ENCODE measurements around the gene USH1G. TPM values are rescaled to one million over a fixed set of nuclear protein-coding genes. Genes with fewer than 3 reads are reported as not detected.

Gene USH1G
- total RNA-seq, 2 donors from 2014 or later, result not detected

DNA sequence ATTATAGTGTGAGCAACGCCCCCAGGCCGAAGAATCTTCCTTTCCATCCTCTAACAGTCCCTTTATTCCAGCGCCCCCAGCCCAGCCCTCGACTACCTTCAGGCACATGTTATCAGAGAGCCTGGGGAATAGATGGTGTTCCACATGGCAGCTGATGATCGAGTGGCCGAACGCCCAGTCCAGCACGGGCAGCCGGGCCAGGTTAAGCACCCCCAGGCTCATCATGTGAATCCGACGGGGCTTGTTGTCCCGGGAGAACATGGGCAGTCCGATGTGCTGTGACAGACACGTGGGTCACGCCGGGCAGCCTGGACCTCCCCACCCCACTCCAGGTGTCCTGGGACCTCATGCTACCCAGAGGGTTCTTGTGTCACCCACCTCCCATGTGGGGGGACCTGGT, 43.7 kb downstream of the USH1G start:
- no peak for ATAC-seq
- no peaks in the 10 kb centered on the region for H3K36me3 Mint-ChIP-seq (ENCODE audit: low read depth)

DNA sequence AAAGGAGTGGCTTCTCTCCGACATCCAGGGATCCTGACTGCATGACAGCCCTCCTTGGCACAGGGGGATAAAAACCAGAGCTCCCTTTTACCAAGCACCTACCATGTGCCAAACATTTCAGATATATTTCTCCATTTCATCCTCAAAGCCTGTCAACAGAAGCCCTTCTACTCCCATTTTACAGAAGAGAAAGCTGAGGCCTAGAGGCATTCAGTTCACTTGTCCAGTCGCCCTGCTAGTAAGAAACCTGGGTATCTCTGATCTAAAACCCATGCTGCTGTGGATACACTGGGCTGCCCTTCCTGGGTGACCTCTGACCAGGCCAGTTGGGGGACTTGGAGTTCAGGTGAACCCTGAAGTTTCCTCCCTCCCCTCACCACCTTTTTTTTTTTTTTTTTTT, 44.4 kb downstream of the USH1G start:
- H3K4me1 Mint-ChIP-seq, result peaks cover 4% of the 10 kb centered on the region
- H3K36me3 Mint-ChIP-seq (ENCODE audit: low read depth), result no peaks in the 10 kb centered on the region
- ATAC-seq (no peak), DNase-seq (no peak)
- peaks cover 10% of the 10 kb centered on the region for H3K27me3 Mint-ChIP-seq
- no peak overlapping the region for H3K4me3 Mint-ChIP-seq
- H3K27ac Mint-ChIP-seq, result no peak overlapping the region
- H3K9me3 ChIP-seq (ENCODE audit: control insufficient read depth, low read length, poor library complexity, severe bottlenecking), result no peaks in the 10 kb centered on the region

More for the DNA sequence above, 43.7 kb downstream of the USH1G start:
- Mint-ChIP-seq H3K27ac (no peak overlapping the region), H3K4me1 (no peaks in the 10 kb centered on the region), H3K27me3 (peaks cover 17% of the 10 kb centered on the region), H3K4me3 (no peak overlapping the region)
- H3K9me3 ChIP-seq (ENCODE audit: control insufficient read depth, low read length, poor library complexity, severe bottlenecking), result no peaks in the 10 kb centered on the region
- DNase-seq, result no peak

DNA sequence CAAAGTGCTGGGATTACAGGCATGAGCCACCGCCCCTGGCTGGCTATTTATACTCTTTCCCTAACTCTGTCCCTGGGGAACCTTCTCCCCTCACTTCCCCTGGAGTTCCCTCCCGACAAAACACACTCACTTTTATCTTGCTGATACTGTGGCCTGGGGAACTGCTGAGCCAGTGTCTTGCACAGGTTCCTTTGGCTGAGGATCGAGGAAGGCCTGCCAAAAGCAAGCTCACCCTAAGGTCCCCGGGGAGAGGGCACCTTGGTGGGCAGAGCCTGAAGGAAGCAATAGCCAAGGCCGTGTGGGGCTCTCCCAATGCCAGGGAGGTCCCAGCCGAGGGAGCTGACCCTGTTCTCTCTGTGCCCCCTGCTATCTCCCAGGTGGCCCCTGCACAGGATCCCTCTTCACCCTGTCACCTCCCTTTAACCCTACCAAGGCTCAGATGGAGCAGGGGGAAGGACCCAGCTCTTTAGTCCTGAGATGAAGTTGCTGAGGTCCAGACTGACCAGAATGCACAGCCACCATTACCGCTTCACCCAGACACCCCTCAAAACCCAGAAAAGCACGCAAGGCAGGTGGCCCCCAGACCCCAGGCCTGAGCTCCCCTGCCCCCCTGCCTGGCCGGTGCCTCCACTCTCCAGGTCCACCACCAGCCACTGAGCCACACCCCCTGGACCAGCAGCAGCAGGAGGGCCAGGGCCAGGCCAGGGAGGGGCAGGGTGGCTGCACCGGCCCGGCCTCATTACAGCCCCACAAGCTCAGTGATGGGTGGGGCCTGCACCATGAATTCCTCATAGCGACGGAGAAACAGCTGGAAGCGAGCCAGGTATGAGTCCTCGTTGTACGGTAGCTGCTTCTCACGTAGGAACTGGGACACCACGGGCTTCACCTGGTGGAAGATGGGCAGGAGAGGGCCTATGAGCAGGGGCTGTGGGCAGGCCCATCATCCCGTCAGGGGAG, 45.2 kb downstream of the USH1G start:
- Mint-ChIP-seq H3K27me3 (peaks cover 6% of the 10 kb centered on the region), H3K4me1 (peaks cover 4% of the 10 kb centered on the region), H3K27ac (no peak overlapping the region), H3K4me3 (no peak overlapping the region), H3K36me3 (ENCODE audit: low read depth) (no peaks in the 10 kb centered on the region)
- ATAC-seq, result no peak
- DNase-seq, result no peak
- no peaks in the 10 kb centered on the region for H3K9me3 ChIP-seq (ENCODE audit: control insufficient read depth, low read length, poor library complexity, severe bottlenecking)

DNA sequence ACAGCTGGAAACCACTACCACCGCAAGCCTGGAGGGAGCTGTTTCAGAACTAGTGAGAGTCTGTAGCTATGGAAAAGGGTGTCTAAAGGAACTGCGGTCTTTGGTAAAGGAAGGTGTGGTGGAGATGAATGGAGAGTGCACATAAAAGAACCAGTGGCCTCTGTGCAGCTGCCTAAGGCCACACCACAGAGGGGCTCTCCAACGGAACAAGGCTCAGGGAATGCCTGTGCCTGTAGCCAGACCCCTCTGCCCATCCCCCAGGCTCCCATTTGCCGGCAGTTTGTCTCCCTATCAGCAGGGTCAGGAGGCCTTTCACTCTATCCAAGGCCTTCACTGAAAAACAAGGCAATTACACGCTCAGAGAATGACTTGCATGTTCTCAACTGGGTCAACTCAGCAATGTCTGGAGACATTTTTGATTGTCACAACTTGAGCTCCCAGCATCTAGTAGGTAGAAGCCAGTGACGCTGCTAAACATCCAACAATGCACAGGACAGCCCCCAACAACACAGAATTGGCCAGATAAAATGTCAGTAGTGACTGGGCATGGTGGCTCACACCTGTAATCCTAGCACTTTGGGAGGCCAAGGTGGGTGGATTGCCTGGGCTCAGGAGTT, 47.0 kb downstream of the USH1G start:
- H3K9me3 ChIP-seq (ENCODE audit: control insufficient read depth, low read length, poor library complexity, severe bottlenecking), result no peaks in the 10 kb centered on the region
- Mint-ChIP-seq H3K4me3 (no peak overlapping the region), H3K27ac (no peak overlapping the region), H3K27me3 (no peaks in the 10 kb centered on the region), H3K4me1 (peaks cover 20% of the 10 kb centered on the region), H3K36me3 (ENCODE audit: low read depth) (no peaks in the 10 kb centered on the region)
- no peak for DNase-seq
- no peak for ATAC-seq

DNA sequence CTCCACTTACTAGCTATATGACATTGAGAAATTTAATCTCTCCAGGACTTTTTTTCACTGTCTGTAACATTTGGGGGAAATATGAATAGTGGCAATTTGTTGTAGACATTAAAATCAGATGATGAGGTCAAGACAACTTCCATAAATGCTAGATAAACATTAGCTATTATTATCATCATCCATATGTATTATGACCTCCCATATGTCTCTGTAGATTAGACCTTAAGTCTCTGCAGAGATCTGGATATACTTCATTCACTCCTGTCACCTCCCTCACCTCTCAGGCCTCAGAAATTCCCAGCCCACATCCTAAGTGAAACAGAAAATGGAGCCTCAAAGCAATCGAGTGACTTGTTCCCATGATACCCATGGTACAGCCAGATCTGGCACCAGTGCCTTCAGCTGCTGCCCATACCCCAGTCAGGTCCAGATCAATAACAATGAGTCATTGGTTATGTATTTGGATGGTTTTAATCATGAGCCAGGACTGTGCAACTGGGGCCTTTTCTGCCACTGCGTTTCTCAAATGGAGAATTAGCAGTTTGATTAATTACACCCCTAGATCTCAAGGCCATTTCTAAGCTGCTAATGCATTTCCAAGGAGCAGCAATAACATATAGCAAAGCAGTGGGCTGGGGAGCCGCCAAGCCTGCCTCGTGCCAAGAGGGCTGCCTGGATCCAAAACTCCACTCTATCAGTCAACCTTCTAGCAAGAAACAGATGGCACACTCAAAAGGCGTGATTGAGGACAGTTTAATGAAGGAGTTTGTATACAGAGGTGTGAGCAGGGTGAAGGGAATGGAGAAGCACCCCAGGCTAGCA, 47.7 kb downstream of the USH1G start:
- H3K4me3 Mint-ChIP-seq, result no peak overlapping the region
- H3K27ac Mint-ChIP-seq, result no peak overlapping the region
- H3K27me3 Mint-ChIP-seq, result no peaks in the 10 kb centered on the region
- DNase-seq (no peak), ATAC-seq (no peak)
- peaks cover 20% of the 10 kb centered on the region for H3K4me1 Mint-ChIP-seq
- H3K9me3 ChIP-seq (ENCODE audit: control insufficient read depth, low read length, poor library complexity, severe bottlenecking), result no peaks in the 10 kb centered on the region
- no peaks in the 10 kb centered on the region for H3K36me3 Mint-ChIP-seq (ENCODE audit: low read depth)

DNA sequence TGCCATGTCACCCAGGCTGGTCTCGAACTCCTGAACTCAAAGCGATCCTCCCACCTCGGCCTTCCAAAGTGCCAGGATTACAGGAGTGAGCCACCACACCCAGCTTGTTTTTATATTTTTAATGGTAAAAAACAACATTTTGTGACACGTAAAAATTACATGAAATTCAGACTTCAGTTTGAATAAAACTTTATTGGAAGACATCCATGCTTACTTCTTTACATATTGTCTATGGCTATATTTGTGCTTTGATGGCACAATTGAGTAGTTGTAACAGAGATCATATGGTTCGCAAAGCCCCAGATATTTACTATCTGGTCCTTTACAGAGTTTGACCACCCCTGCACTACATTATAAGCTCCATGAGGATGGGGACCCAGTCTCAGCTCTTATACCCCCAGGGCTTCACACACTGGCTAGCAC, 48.4 kb downstream of the USH1G start:
- Mint-ChIP-seq H3K4me1 (peaks cover 20% of the 10 kb centered on the region), H3K27me3 (no peaks in the 10 kb centered on the region), H3K27ac (peak overlapping the region; percentile 92), H3K36me3 (ENCODE audit: low read depth) (no peaks in the 10 kb centered on the region), H3K4me3 (peak overlapping the region; percentile 97)
- ATAC-seq (no peak), DNase-seq (no peak)
- no peaks in the 10 kb centered on the region for H3K9me3 ChIP-seq (ENCODE audit: control insufficient read depth, low read length, poor library complexity, severe bottlenecking)

DNA sequence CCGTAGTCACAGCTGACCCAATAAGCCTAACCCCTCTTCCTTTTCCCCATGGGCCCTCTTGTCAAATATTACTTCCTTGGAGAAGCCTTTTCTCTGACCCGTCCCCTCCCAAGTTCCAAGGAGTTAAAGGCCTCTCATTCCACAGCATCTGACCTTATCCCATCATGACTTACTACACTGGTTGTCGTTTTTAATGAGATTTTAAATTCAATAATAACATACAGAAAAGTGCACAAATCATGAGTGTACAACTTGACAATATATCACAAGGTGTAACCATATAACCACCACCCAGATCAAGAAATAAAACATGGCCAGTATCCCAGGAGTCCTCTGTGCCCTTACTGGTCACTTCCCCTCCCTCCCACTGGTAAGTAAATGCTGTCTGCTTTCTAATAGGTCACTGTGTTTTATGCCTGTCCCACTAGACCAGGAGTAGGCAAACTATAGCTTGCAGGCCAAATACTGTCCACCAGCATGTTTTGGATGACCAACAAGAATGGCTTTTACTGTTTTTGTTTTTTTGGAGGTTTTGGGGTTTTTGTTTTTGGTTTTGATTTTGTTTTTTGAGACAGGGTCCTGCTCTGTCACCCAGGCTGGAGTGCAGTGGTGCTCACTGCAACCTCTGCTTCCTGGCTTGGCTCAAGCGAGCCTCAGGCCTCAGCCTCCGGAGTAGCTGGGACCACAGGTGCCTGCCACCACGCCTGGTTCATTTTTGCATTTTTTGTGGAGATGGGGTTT, 49.0 kb downstream of the USH1G start:
- no peak for DNase-seq

DNA sequence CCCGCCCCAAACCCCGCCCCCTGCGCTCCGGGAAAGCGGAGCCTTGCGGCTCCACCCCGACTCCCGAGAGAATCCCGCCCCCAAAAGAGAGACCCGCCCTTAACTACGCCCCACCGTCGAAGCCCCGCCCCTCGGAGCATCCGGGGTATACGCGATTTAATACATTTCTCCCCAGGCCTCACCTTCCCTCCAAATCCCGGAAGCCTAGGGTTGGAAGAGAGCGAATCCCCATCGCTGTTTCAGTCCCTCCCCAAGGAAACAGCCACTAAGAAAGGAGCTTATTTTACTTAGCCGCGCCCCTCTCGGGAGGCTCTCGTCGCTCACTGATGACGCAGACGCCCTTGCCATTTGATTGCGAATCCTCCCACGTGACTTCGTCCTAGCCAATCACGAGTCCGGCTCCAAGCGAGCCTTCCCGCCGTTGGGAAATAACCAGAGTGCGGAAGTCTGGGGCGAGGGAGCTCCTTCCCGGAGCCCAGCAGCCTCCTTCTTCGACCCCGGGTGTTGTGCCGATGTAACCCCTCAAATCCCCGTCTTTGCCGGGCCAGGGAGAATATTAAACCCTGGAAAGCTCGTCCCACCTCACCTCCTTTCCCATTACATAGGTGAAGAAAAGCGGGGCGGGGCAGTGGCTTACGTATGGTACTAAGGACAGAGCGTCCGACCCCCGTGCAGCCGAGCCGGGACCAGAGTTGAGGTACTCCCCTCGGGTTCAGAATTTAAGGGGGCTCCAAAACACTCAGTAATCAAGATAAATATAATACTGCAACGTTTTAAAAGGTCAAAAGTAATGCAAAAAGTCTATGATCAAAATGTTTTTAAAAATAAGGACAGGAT, 49.8 kb downstream of the USH1G start:
- no peaks in the 10 kb centered on the region for H3K36me3 Mint-ChIP-seq (ENCODE audit: low read depth)
- DNase-seq (peak; percentile 94 to 99 (median 96)), ATAC-seq (peak; percentile 94)
- no peaks in the 10 kb centered on the region for H3K27me3 Mint-ChIP-seq
- H3K9me3 ChIP-seq (ENCODE audit: control insufficient read depth, low read length, poor library complexity, severe bottlenecking), result no peaks in the 10 kb centered on the region
- peak overlapping the region; percentile 92 for H3K27ac Mint-ChIP-seq
- H3K4me1 Mint-ChIP-seq, result peaks cover 31% of the 10 kb centered on the region
- peak overlapping the region; percentile 97 for H3K4me3 Mint-ChIP-seq

More for the DNA sequence above, 49.0 kb downstream of the USH1G start:
- Mint-ChIP-seq H3K36me3 (ENCODE audit: low read depth) (no peaks in the 10 kb centered on the region), H3K4me1 (peaks cover 23% of the 10 kb centered on the region), H3K4me3 (peak overlapping the region; percentile 97), H3K27ac (peak overlapping the region; percentile 92), H3K27me3 (no peaks in the 10 kb centered on the region)
- ATAC-seq, result no peak
- H3K9me3 ChIP-seq (ENCODE audit: control insufficient read depth, low read length, poor library complexity, severe bottlenecking), result no peaks in the 10 kb centered on the region

DNA sequence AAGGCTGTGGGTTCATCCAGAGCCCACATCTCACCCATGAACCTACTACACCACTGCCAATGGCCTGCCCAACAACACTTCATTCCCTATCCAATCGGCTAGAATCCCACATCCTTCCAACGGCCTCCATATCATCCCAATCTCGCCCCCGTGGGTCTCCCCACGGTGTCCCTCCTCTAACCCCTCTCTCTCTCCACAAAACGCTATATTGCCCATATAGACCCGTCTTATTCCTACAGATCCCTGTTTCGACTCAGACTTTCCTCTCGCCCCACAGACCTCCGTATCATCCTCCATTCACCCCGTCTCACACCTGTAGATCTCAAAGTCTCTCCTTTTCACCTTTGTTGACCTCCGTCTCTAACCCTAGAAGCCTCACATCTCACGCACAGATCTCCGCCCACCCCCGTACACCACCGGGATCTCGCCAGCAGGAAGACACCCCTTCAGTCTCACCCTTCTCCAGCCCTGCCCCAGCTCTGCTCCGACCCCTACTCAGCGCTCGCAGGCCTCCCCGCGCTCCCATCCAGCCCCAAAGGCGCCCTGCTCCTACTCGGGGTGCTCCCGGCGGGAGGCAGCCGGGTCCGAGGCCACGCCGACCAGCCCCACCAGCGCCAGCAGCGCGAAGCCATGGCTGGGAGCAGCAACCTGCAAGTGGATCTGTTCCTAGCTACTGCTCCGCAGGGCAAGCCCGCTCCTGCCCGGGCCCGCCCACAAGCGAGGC, 50.6 kb downstream of the USH1G start, which contains the start of gene FDXR:
Gene FDXR, minus strand, starts transcription at position 682 of the 724 bp plus-strand sequence. Its CDS starts 50 bp downstream, at position 632.
- DNase-seq, result no peak
- Mint-ChIP-seq H3K4me3 (peak within 1 kb of the TSS; percentile 97), H3K36me3 (ENCODE audit: low read depth) (no peaks in the 10 kb centered on the region), H3K4me1 (peaks cover 31% of the 10 kb centered on the region), H3K27me3 (no peaks in the 10 kb centered on the region), H3K27ac (peak within 1 kb of the TSS; percentile 92)
- peak; percentile 1 for ATAC-seq
- H3K9me3 ChIP-seq (ENCODE audit: control insufficient read depth, low read length, poor library complexity, severe bottlenecking), result no peaks in the 10 kb centered on the region

DNA sequence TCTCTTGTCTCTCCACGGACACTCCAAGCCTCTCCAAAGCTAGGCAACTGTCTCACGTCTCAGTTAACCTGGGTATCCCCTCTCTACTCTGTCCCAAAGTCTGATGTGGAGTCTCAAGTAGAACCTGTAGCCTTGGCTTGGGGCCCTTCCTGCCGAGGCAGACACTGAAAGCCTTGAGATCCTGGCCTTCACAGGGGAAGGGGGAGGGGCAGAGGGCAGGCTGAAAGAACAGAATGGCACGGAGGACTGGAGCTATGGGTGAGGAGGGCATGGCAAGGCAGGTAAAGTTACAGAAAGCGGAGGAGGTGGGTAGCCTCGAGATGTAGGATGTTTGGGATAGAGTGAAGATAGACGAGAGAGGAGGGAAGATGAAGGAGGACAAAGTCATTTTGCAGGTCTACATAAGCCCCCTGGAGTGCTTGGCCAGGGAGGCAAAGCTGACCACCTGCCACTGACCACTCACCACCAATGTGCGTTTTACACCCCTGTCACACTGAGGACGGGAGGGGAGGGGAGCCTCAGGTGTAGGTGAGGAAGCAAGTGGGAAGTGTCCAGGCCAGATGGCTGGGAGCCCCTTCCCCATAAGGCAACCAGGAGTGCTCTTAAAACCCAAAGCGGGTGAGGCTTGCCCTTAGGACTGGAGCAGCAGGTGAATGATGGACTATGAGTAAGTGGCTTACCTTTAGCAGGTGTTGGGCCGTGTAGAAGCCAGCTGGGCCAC, 51.5 kb downstream of the USH1G start:
- peak overlapping the region; percentile 97 for H3K4me3 Mint-ChIP-seq
- DNase-seq (no peak), ATAC-seq (no peak)
- H3K27me3 Mint-ChIP-seq, result no peaks in the 10 kb centered on the region
- H3K9me3 ChIP-seq (ENCODE audit: control insufficient read depth, low read length, poor library complexity, severe bottlenecking), result no peaks in the 10 kb centered on the region
- H3K36me3 Mint-ChIP-seq (ENCODE audit: low read depth), result no peaks in the 10 kb centered on the region
- H3K4me1 Mint-ChIP-seq, result peaks cover 33% of the 10 kb centered on the region
- H3K27ac Mint-ChIP-seq, result peak overlapping the region; percentile 92

DNA sequence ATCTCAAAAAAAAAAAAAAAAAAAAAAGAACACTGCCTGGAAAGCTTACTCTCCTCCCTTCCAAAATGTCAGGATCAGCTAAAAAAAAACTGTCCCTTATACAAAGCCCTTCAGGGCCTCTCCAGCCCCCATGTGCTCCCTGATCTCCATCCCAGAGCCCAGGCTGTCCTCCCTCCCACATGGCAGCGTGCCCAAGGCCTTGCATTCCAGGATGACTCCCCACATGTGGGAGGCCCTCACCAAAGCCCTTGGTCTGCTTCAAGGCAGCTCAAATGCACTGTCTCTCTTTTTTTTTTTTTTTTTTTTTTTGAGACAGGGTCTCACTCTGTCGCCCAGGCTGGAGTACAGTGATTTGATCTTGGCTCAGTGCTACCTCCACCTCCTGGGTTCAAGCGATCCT, 52.5 kb downstream of the USH1G start:
- Mint-ChIP-seq H3K4me1 (peaks cover 33% of the 10 kb centered on the region), H3K4me3 (no peak overlapping the region), H3K36me3 (ENCODE audit: low read depth) (no peaks in the 10 kb centered on the region), H3K27me3 (no peaks in the 10 kb centered on the region), H3K27ac (no peak overlapping the region)
- no peak for ATAC-seq
- H3K9me3 ChIP-seq (ENCODE audit: control insufficient read depth, low read length, poor library complexity, severe bottlenecking), result no peaks in the 10 kb centered on the region
- DNase-seq, result no peak

Measured in T-helper 17 cell (primary cell).